NCI-H345 (cell line): ENCODE measurements around the gene FBXW2.
"Not testable (repeated sequence)": the region's sequence is repeated elsewhere in the genome, so short reads cannot be mapped to it uniquely, and the experiment has no call there.

Experiments used
- DNase-seq: peaks from one replicate; lab custom pipeline; 2025; lab: John Stamatoyannopoulos, UW

The FBXW2 gene

GRCh38 chr9:120792898-120793765, at the start of gene FBXW2:
Gene FBXW2, minus strand, starts transcription at chr9:120793416. Its CDS starts 5,158 bp downstream, at chr9:120788258.
- peak; percentile 96 for DNase-seq

DNA sequence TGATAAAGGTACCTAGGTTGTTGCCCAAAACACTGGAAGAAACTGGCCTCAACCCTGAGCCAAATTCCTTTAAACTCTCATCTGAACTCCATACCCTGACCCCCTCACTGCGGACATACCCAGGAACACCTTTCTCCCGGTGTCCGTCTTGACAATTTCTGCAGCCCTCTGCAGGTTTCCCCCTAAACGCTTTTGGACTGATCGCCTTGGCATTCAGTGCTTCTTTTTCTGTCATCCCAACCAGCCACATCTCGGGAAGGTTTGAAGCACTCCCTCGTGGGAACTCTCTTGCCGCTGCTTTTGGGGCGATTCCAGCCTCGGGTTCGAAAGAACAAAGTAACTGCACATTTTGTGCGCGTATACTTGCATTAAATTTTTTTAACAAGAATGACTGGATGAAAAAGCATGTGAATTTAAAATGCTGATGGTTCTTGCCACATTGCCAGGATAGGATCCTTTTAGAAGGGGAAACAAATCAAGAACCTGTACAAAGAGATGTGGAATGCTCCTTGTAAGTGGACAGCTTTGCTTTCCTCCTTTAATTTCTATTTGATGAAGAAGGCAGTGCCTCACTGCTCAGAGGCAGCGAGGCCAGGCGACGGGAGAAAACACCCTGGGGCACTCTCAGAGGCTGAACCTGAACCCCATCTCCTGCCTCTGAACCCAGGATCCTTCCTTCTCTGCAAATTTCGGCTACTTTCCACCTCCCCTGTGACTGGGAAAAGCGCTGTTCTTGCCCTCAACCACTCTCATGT, 48.9 kb upstream of the FBXW2 start:
- DNase-seq: no peak

- no peak for DNase-seq
Observed at GRCh38 chr9:120839146-120839545, 45.9 kb upstream of the FBXW2 start.

DNA sequence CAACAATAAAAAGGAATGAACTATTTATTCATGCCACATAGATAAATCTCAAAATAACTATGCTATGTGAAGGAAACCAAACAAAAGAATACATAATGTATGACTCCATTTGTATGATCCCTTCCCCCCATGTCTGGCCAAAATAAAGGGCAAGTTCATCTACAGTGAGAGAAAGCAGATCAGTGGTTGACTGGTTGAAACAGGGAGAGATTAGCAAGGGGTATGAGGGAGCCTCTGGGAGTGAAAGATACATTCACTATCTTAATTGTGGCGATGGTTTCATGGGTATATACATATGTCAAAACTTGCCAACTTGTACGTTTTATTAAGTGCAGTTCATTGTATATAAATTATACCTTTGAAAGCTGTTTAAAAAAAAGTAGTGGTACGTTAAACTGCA, 44.7 kb upstream of the FBXW2 start:
- no peak for DNase-seq

GRCh38 chr9:120833325-120833724, 40.1 kb upstream of the FBXW2 start:
- DNase-seq: no peak

GRCh38 chr9:120832807-120833206, 39.6 kb upstream of the FBXW2 start:
- no peak for DNase-seq

- no peak for DNase-seq
Observed at GRCh38 chr9:120830865-120831264, 37.6 kb upstream of the FBXW2 start.

DNA sequence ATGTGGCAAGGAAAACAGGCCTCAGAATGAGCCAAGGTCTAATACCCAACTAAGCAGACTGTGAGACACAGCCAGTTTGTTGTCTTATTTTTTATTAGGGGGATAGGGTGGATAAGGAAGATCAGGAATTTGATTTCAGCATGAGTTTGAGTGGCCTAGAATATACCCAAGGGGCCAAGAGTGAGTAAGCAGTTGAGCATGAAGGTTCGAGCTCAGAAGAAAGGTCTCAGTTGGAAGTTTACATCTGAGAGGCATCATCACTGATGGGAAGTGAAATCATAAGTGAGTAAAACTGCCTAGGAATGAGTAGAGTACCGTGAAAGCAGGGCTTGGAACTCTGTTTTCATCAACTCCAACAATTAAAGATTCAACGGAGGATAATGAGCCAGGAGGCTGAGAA, 36.9 kb upstream of the FBXW2 start:
- no peak for DNase-seq

GRCh38 chr9:120829650-120830049, 36.4 kb upstream of the FBXW2 start:
- DNase-seq: no peak

DNA sequence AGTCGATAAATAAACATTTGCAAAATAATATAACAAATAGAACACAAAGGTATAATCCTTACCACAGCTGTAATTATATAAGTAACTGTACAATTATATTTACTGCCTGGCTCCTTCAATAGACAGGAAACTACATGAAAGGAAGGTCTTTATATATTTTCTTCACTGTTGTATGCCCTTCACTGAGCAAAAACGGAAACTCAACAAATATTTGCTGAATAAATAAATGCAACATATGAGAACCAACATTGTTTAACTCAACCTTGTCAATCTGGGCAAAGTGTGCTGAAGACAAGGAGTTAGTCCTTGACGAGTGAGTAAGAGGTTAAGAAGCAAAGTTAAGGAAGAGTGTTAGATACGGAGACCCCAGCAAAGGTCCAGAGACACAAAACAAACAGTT, 26.9 kb upstream of the FBXW2 start:
- DNase-seq: no peak

DNA sequence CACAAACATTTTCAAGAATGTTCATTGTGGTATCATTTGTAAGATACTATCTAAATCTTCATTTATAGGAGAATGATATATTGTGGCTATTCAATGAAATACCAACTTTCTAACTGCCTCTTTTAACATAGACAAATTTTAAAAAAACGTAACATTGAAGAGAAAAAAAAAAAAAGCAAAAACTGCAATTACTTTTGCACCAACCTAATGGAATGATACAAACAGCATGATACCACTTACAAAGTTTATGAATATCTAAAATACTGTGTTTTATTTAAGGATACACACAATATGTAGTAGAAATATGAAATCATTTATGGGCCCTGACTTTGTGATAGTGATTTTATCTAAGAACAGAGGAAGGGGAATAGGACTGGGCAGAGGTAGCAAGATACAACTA, 25.4 kb upstream of the FBXW2 start:
- DNase-seq: no peak

- DNase-seq: no peak
Observed at GRCh38 chr9:120815075-120815474, 21.9 kb upstream of the FBXW2 start.

DNA sequence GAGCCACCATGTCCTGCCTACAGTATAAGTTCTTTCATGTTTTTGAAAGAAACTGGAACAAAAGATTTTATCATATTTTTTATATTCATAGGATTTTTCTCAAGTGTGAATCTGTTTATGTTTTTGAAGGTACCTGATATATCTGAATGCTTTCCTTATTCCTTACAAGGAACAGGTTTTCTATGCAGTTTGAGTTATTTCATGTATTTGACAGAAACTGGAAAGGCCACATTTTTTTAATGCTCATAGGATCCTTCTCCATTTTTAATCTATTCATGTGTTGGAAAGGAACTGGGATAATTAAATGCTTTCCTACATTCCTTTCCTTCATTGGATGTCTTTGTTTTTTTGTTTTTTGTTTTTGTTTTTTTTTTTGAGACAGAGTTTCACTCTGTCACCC, 15.7 kb upstream of the FBXW2 start:
- no peak for DNase-seq

GRCh38 chr9:120807607-120808379, 14.6 kb upstream of the FBXW2 start:
- DNase-seq: no peak

GRCh38 chr9:120804784-120805363, 11.7 kb upstream of the FBXW2 start:
- not testable (repeated sequence) for DNase-seq

GRCh38 chr9:120801441-120801840, 8.2 kb upstream of the FBXW2 start:
- no peak for DNase-seq

- DNase-seq: no peak
Observed at GRCh38 chr9:120791161-120791560, 2.1 kb downstream of the FBXW2 start.

DNA sequence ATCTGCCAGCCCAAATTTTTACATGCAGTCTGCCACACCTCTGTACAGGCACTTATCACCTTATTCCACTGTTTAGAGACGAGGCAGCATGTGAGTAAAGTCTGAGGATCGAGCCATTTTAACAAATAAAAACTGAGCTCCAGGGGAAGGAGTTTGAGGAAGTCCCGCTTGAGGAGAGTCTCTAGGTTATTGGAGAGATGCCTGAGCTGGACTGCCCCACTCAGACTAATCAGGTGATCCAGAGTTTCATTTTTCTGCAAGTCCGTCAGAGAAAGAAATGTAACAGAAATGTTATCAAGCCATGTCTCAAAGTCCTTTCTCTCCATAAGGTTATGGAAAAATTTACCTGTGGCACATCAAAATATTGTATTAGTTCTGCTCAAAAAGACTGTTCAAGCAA, 5.3 kb downstream of the FBXW2 start:
- DNase-seq: no peak

DNA sequence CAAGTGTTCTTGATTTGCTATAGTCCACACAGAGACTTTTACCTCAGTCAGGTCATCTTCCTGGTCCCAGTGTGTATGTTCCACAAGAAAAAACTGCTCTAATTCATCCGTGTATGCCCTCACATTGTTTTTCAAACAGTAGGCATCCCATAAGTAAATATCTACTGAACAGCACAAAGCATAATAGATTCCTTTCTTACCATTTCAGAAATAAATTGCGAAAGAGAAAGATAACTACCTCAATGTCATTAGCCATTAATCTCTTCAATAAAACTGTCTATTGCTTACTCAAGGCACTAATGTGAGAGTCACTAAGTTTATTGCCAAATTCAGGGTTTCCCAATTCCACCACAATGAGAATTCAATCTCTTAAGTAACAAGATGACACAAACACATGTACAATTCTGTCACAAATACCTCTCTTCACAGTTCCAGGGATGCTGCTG, 9.6 kb downstream of the FBXW2 start:
- DNase-seq: no peak

DNA sequence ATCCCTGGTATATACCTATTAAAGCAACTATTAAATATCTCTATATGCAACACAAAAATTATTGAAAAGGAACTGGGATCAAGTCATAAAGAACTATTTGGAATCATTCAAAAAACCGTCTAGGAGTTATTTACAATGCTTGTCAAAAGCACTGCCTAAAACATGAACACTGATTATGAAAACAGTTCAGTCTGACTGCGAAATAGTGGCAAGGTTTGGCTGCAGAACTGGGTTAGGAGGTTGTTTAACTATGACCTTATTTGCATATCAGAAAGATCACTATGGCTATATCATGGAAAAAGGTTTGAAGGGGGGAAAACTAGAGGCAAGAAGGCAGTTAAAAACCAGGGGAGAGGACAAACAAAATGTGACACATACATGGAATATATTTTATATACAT, 12.0 kb downstream of the FBXW2 start:
- no peak for DNase-seq

GRCh38 chr9:120780367-120780766, 12.8 kb downstream of the FBXW2 start:
- no peak for DNase-seq

GRCh38 chr9:120779227-120779626, 14.0 kb downstream of the FBXW2 start:
- no peak for DNase-seq
